ENCODE results near the gene EHD2.
"Not testable (repeated sequence)": the region's sequence is repeated elsewhere in the genome, so short reads cannot be mapped to it uniquely, and the experiment has no call there.

Gene EHD2

DNA sequence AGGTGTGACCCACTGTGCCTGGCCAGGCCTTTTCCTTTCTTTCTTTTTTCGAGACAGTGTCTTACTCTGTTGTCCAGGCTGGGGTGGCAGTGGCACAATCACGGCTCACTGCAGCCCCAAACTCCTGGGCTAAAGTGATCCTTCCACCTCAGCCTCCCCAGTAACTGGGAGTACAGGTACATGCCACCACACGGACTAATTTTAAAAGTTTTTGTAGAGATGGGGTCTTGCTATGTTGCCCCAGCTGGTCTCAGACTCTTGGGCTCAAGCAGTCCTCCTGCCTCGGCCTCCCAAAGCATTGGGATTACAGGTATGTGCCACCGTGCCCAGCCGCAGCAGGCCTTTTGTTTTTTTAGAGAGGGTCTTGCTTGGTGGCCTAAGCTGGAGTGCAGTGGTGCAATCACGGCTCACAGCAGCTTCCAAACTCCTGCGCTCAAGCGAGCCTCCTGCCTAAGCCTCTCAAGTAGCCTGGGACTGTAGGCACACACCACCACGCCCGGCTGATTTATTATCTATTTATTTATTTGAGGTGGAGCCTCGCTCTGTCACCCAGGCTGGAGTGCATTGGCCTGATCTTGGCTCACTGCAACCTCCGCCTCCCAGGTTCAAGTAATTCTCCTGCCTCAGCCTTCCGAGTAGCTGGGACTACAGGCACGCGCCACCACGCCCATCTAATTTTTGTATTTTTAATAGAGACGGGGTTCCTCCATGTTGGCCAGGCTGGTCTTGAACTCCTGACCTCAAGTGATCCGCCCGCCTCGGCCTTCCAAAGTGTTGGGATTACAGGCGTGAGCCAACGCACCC lies 64.2 kb downstream of the EHD2 start:
- DNase-seq, result peak; percentile 63

DNA sequence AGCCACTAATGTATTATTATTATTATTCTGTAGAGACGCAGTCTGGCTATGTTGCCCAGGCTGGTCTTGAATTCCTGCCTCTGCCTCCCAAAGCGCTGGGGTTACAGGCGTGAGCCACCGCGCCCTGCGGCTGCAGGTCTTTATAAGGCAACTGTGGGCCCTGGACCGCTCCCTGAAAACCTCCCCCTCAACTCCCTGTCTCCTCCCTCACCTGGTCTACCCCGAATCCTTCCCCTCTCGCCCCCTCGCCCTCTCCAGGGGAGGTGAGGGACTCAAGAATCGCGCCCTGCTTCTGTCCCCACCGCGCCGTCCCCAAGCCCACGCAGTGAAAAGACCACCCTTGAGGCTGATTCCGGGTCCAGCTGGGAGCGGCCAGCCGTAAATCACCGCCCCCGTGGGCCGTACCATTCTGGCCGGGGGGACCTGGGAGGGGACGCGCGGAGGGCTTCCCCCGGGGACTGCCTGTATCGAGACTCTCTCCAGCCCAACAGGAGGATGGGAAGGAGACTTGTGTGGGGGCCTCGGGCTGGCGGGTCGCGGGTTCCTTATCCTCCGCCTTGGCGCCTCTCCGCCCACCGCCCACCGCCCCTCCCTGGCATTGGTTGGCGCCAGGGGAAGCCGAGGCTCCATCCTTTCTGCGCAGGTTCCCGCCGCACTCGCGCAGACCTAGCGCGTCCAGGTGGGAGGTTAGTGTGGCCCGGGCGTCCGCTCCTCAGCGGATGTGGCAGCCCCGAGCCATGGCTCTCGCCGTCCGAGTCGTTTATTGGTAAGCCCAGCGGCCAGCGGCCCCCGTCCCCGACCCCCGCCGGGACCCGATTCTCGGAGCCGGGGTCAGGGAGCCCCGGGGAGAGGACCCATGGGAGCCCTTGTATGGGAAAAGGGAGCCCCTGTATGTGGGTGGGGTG lies 65.1 kb downstream of the EHD2 start, which contains the start of gene SELENOW:
Gene SELENOW, plus strand, starts transcription at position 655 of the 905 bp plus-strand sequence. Its CDS starts 83 bp downstream, at position 738.
- peak; percentile 96 for DNase-seq

DNA sequence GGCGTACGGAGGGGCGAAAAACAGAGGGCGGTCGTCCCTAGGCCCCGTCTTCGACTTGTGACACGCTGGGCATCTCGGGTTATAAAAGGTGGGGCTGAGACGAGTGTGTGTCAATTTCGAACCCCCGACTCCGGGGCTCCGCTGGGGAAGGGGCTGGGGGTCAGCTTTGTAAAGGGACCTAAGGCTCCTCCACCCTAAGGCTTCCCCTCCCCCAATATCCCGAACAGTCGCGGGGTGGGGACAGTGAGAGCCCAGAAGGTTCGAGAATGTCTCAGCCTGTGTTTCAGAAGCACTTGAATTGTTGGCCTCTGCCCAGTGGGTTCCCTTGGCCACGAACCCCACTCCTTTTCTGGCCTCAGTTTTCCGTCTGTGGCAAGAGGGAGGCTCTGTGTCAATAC lies 65.7 kb downstream of the EHD2 start:
- DNase-seq, result no peak

DNA sequence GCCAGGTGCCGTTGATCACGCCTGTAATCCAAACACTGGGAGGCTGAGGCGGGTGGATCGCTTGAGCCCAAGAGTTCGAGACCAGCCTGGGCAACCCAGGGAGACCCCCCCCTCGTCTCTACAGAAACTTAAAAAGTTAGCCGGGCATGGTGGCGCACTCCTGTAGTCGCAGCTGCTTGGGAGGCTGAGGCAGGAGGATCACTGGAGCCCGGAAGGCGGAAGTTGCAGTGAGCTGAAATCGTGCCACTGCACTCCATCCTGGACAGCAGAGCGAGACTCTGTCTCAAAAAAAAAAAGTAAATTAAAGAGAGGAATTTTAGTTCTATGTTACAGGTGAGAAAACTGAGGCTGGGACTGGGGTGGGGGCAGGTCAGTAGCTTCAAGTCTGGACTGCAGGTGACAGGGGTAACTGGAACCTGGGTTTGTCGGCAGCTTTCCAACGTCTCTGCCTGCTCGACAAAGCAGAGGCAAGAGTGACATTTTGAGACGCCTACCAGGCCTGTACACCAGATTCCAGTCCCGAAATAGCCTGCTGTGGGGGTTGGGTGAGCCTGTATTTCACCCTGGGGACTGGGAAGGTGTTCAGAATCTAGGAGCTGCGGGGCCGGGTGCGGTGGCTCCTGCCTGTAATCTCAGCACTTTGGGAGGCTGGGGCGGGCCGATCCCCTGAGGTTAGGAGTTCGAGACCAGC lies 66.4 kb downstream of the EHD2 start:
- no peak for DNase-seq

DNA sequence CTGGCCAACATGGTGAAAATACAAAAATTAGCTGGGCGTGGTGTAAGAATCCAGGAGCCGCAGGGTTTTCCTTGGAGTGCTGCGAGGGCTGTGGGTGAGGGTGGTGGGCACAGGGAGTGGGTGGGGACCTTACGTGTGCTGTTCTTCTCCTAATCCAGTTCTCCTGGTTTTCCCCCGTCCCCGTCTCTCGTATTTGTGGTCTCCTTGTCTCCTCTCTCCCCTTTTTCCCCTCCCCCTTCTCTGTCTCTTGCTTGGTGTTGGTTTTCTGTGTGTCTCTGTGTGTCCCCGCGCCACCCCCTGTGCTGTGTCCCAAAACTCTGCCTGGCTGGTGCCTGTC lies 67.0 kb downstream of the EHD2 start:
- no peak for DNase-seq

DNA sequence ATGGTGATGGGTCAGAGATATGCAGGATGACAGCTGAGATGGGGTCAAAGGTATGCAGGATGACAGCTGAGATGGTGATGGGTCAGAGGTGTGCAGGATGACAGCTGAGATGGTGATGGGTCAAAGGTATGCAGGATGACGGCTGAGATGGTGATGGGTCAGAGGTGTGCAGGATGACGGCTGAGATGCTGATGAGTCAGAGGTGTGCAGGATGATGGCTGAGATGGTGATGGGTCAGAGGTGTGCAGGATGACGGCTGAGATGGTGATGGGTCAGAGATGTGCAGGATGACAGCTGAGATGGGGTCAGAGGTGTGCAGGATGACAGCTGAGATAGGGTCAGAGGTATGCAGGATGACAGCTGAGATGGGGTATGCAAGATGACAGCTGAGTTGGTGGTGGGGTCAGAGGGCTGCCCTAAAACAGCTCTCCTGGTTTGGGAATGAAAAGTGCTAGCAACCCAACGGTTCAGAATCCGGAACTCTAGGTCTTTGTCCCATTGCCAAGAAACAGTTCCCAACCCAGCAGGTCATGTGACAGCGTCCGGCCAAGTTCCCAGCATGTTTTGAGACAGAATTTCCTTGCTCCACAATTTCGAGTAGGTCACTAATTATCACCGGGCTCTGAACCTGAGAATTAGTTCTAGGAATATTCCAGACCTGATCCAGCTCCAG lies 68.5 kb downstream of the EHD2 start:
- no peak for DNase-seq

DNA sequence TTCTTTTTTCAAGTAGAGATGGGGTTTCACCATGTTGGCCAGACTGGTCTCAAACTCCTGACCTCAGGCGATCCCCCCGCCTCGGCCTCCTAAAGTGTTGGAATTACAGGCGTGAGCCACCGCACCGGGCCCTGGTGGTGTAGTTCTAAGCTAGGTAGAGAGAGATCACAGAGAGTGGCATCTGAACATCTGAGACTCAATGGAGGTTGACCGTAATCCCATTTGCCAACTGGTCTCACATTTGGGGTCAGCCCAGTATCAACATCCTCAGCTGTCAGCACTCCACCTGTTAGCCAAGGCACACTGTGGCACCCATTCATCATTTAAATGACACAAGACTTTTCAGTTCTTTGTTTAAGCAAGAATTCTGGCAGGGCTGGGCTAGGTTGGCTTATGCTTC lies 73.3 kb downstream of the EHD2 start:
- DNase-seq, result no peak

DNA sequence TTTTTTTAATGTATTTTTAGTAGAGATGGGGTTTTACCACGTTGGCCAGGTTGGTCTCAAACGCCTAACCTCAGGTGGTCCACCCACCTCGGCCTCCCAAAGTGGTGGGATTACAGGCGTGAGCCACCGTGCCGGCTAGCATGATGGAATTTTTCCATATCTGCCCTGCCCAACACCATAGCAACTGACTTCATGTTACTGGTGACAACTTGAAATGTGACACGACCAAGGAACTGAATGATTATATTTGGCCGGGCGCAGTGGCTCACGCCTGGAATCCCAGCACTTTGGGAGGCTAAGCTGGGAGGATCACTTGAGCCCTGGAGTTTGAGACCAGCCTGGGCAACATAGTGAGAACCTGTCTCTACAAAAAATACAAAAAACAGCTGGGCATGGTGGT lies 74.1 kb downstream of the EHD2 start:
- not testable (repeated sequence) for DNase-seq

DNA sequence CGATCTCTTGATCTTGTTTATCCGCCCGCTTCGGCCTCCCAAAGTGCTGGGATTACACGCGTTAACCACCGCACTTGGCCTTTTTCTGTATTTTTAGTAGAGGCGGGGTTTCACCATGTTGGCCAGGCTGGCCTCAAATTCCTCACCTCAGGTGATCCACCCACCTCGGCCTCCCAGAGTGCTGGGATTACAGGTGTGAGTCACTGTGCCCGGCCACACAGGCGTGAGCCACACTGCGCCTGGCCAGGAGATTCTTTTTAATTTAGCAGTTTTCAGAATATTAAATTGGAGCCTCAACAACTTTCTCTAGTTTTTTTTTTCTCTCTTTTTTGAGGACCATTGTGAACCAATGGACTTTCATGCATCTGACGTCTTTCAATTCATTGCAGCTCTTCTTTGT lies 76.6 kb downstream of the EHD2 start:
- DNase-seq, result not testable (repeated sequence)

DNA sequence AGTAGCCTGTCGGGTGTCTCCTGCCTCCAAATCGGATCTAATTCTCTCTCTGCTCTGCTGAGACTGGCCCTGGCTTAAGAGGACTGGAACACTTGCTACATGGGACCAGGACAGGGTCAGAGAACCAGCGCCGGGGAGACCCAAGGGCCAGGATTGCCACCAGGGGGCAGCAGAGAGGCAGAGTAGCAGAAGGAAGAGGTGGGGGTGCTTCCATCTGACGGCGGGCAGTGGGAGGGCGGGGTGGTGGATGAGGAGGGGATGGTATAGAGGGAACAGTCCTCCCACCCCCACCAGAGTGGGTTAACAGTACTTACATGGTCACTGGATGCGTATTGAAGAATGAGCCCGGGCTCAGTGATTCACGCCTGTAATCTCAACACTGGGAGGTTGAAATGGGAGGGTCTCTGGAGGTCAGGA lies 77.2 kb downstream of the EHD2 start:
- DNase-seq, result peak; percentile 95

DNA sequence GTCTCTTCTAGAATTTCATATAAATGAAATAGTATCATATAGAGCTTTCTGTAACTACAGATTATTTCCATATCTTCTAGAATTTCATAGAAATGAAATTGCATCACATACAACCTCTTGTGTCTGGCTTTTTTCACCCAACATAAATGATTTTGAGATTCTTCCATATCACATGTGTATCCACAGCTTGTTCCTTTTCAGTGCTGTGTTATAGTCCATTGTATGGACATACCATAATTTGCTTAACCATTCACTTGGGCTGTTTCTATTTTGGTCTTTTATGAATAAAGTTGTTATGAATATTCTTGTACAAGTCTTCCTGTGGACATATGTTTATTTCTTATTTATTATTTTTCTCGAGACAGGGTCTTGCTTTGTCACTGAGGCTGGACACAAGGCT lies 79.4 kb downstream of the EHD2 start:
- no peak for DNase-seq

Data from activated CD8-positive, alpha-beta memory T cell treated with anti-CD3 and anti-CD28 coated beads for 24 hours (primary cell).